Common myeloid progenitor, CD34-positive (primary cell): ENCODE results near the gene PSME3.
A peak's percentile ranks its signal among the peaks of the same experiment; 100 is the strongest.
"Not testable (repeated sequence)": the region's sequence is repeated elsewhere in the genome, so short reads cannot be mapped to it uniquely, and the experiment has no call there.

ENCODE experiments used
- CTCF ChIA-PET: fragments of 350-600 bp; sonication (Branson Sonifier 250); formaldehyde crosslinking; loops from one replicate; lab custom pipeline; 2021; ENCODE audit warnings: antibody characterized with exemption; lab: Charles Lee
- POLR2A ChIA-PET: fragments of 350-600 bp; sonication (Branson Sonifier 250); formaldehyde crosslinking; loops from one replicate; lab custom pipeline; 2021; ENCODE audit warnings: antibody characterized with exemption; lab: Charles Lee
- DNase-seq, 3 donors: peaks; one replicate each; pipeline versions ENCODE4 v3.0.0 to v3.0.0-alpha.2; 2013
- H3K27ac ChIP-seq, 2 experiments: 1 replicate in 1 of 2; 2 replicates in 1 of 2; pipeline ENCODE4 v1.7.0; 2013; ENCODE audit warnings: inconsistent platforms in 2 of 2, low read length in 2 of 2, mild to moderate bottlenecking in 2 of 2, low read depth in 1 of 2, moderate library complexity in 1 of 2; ENCODE audit not compliant: severe bottlenecking in 2 of 2, insufficient read depth in 1 of 2, poor library complexity in 1 of 2
- H3K27me3 ChIP-seq, 5 experiments: replicated peaks in 2 of 5; 1 replicate in 3 of 5; 2 replicates in 2 of 5; pipeline versions ENCODE4 v1.6.1 to v1.7.0; 2013; ENCODE audit warnings: low read length in 4 of 5, mild to moderate bottlenecking in 2 of 5, moderate library complexity in 2 of 5, inconsistent platforms in 1 of 5; ENCODE audit not compliant: insufficient read depth in 5 of 5, control insufficient read depth in 4 of 5
- H3K36me3 ChIP-seq, 4 experiments: 1 replicate in 2 of 4; 2 replicates in 2 of 4; pipeline versions ENCODE4 v1.6.1 to v1.7.0; 2013; ENCODE audit warnings: low read length in 3 of 4, control low read depth in 1 of 4, mild to moderate bottlenecking in 1 of 4; ENCODE audit not compliant: control insufficient read depth in 4 of 4, insufficient read depth in 4 of 4
- H3K4me1 ChIP-seq, 4 experiments: 1 replicate in 3 of 4; 2 replicates in 1 of 4; pipeline versions ENCODE4 v1.6.1 to v1.7.1; 2013; ENCODE audit warnings: low read length in 3 of 4, mild to moderate bottlenecking in 3 of 4, control low read depth in 1 of 4, inconsistent platforms in 1 of 4, moderate library complexity in 1 of 4; ENCODE audit not compliant: control insufficient read depth in 4 of 4, insufficient read depth in 4 of 4; ENCODE audit errors: control extremely low read depth in 1 of 4
- H3K4me3 ChIP-seq, 7 experiments: 1 replicate in 4 of 7; 2 replicates in 3 of 7; pipeline versions ENCODE4 v1.5.1 to v1.7.0; 2013; ENCODE audit warnings: mild to moderate bottlenecking in 7 of 7, low read length in 6 of 7, moderate library complexity in 6 of 7, inconsistent platforms in 2 of 7, low read depth in 2 of 7, control low read depth in 1 of 7; ENCODE audit not compliant: insufficient read depth in 4 of 7, control insufficient read depth in 1 of 7; ENCODE audit errors: extremely low read depth in 1 of 7
- H3K9me3 ChIP-seq, 5 experiments: 1 replicate in 4 of 5; 2 replicates in 1 of 5; pipeline versions ENCODE4 v1.6.1 to v1.7.1; 2013; ENCODE audit warnings: low read length in 4 of 5, mild to moderate bottlenecking in 2 of 5, inconsistent platforms in 1 of 5, low read depth in 1 of 5, moderate library complexity in 1 of 5; ENCODE audit not compliant: control insufficient read depth in 4 of 5, insufficient read depth in 2 of 5; ENCODE audit errors: control extremely low read depth in 1 of 5
- WGBS: methylation state at CpG from one replicate; pipeline ENCODE4 v1.1.5; 2013; ENCODE audit not compliant: insufficient coverage; 5-methylcytosine and 5-hydroxymethylcytosine counted together

The PSME3 gene

GRCh38 chr17:42880776-42881310 lies 47.6 kb downstream of the PSME3 start:
- Histone ChIP-seq H3K4me3 (no peak overlapping the region), H3K36me3 (no peaks in the 10 kb centered on the region), H3K27ac (no peak overlapping the region), H3K27me3 (peaks cover 0 to 3% (median 0%) of the 10 kb centered on the region in 5 experiments), H3K9me3 (no peaks in the 10 kb centered on the region), H3K4me1 (peaks cover 0 to under 1% (median 0%) of the 10 kb centered on the region in 4 experiments)
- WGBS, result 90% methylated on average over 3 of the region's 5 CpGs
- ChIA-PET POLR2A (no interaction called here), CTCF (interaction anchor here (0.6 to 1.2 kb wide), 3 partner anchors 48 to 200 kb away, joined by 3 read pairs; no protein-coding TSS in a partner anchor)
- DNase-seq, result no peak

GRCh38 chr17:42881706-42882105 lies 48.5 kb downstream of the PSME3 start:
- H3K27ac ChIP-seq, DNase-seq, H3K4me1 ChIP-seq, H3K4me3 ChIP-seq, H3K36me3 ChIP-seq, H3K27me3 ChIP-seq, H3K9me3 ChIP-seq, POLR2A ChIA-PET: not testable (repeated sequence)
- CTCF ChIA-PET, result interaction anchor here (1.1 to 1.2 kb wide), 2 partner anchors 47 to 201 kb away, joined by 3 read pairs; no protein-coding TSS in a partner anchor
- WGBS, result 98% methylated on average over 6 of the region's 6 CpGs

GRCh38 chr17:42882166-42882565 lies 49.0 kb downstream of the PSME3 start:
- no peak for DNase-seq
- Histone ChIP-seq H3K9me3 (no peaks in the 10 kb centered on the region), H3K4me3 (no peak overlapping the region), H3K4me1 (peaks cover 0 to 12% (median 3%) of the 10 kb centered on the region in 4 experiments), H3K27me3 (peaks cover 0 to 2% (median 0%) of the 10 kb centered on the region in 5 experiments), H3K27ac (no peak overlapping the region), H3K36me3 (no peaks in the 10 kb centered on the region)
- CTCF ChIA-PET, result interaction anchor here (0.8 to 1.1 kb wide), 2 partner anchors 9 to 47 kb away, joined by 3 read pairs; no protein-coding TSS in a partner anchor
- over 99% methylated on average over 8 of the region's 8 CpGs for WGBS
- POLR2A ChIA-PET, result no interaction called here

GRCh38 chr17:42883802-42884558 lies 50.8 kb downstream of the PSME3 start:
- Histone ChIP-seq H3K36me3 (no peaks in the 10 kb centered on the region), H3K9me3 (no peaks in the 10 kb centered on the region), H3K4me1 (peaks cover 0 to 12% (median 3%) of the 10 kb centered on the region in 4 experiments), H3K27ac (no peak overlapping the region), H3K27me3 (peaks cover 0 to 1% (median 0%) of the 10 kb centered on the region in 5 experiments), H3K4me3 (no peak overlapping the region)
- ChIA-PET CTCF (interaction anchor here (1.3 kb wide), 1 partner anchor 10 kb away, joined by 3 read pairs; no protein-coding TSS in a partner anchor), POLR2A (interaction anchor here (0.6 kb wide), 1 partner anchor 11 kb away, joined by 3 read pairs; no protein-coding TSS in a partner anchor)
- 94% methylated on average over 5 of the region's 7 CpGs for whole genome bisulfite sequencing
- no peak for DNase-seq

- H3K27me3 ChIP-seq, POLR2A ChIA-PET, H3K9me3 ChIP-seq, CTCF ChIA-PET, H3K36me3 ChIP-seq, DNase-seq, H3K4me3 ChIP-seq, H3K27ac ChIP-seq: not testable (repeated sequence)
- H3K4me1 ChIP-seq, result peaks cover 0 to 12% (median 3%) of the 10 kb centered on the region in 4 experiments
- WGBS, result 100% methylated on average over 1 of the region's 3 CpGs
These were observed 52.6 kb downstream of the PSME3 start for GRCh38 chr17:42885806-42886205.

- H3K27me3 ChIP-seq, result no peaks in the 10 kb centered on the region
- no peak overlapping the region for H3K27ac ChIP-seq
- ChIA-PET POLR2A (no interaction called here), CTCF (interaction anchor here (0.6 kb wide), 1 partner anchor 44 kb away, joined by 3 read pairs; no protein-coding TSS in a partner anchor)
- H3K9me3 ChIP-seq, result no peaks in the 10 kb centered on the region
- H3K4me3 ChIP-seq, result no peak overlapping the region
- 56% methylated on average over 13 of the region's 15 CpGs for WGBS
- peaks cover 0 to 15% (median 3%) of the 10 kb centered on the region in 4 experiments for H3K4me1 ChIP-seq
- no peaks in the 10 kb centered on the region for H3K36me3 ChIP-seq
- DNase-seq, result peak in 2 of 3 donors; percentile 21
These were observed 53.3 kb downstream of the PSME3 start for GRCh38 chr17:42886283-42887176.
